ENCODE results near the gene BRD1. TPM values are rescaled to one million over a fixed set of nuclear protein-coding genes. Genes with fewer than 3 reads are reported as not detected.
"Not testable (repeated sequence)": the region's sequence is repeated elsewhere in the genome, so short reads cannot be mapped to it uniquely, and the experiment has no call there.

Gene BRD1
- total RNA-seq, 3 donors from 2014 or later, result 33.4 to 51.3 (median 48.4) TPM

DNA sequence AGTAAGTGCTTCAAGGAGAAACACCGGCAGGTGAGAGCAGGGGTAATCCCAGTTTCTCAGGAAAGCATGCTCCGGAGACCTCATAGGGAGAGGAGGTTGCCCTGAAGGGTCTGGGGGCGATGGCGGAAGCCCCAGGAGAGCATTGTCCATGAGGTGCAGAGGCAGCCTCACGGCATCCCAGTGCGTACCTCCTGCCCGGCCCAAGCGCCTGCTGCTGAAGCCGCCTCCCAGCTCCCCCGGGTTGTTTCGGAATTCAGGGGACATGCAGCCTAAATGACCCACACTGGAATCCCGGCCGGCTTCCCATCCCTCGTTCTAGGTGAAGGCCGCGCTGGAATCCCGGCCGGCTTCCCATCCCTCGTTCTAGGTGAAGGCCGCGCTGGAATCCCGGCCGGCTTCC lies 28.7 kb upstream of the BRD1 start:
- TF ChIP-seq, protein P1, sequence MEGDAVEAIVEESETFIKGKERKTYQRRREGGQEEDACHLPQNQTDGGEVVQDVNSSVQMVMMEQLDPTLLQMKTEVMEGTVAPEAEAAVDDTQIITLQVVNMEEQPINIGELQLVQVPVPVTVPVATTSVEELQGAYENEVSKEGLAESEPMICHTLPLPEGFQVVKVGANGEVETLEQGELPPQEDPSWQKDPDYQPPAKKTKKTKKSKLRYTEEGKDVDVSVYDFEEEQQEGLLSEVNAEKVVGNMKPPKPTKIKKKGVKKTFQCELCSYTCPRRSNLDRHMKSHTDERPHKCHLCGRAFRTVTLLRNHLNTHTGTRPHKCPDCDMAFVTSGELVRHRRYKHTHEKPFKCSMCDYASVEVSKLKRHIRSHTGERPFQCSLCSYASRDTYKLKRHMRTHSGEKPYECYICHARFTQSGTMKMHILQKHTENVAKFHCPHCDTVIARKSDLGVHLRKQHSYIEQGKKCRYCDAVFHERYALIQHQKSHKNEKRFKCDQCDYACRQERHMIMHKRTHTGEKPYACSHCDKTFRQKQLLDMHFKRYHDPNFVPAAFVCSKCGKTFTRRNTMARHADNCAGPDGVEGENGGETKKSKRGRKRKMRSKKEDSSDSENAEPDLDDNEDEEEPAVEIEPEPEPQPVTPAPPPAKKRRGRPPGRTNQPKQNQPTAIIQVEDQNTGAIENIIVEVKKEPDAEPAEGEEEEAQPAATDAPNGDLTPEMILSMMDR (IDR thresholded peaks at IDR 0.05), result no peak
- ATAC-seq (no peak), DNase-seq (no peak)
- H3K4me3 ChIP-seq, result no peak overlapping the region
- H3K4me1 ChIP-seq (ENCODE audit: low read depth), result peaks cover 12% of the 10 kb centered on the region
- intact Hi-C loops (cut with DNase I, micrococcal nuclease), result no loop called here
- H3K36me3 ChIP-seq (ENCODE audit: low read depth), result no peaks in the 10 kb centered on the region
- no peaks in the 10 kb centered on the region for H3K9me3 ChIP-seq

DNA sequence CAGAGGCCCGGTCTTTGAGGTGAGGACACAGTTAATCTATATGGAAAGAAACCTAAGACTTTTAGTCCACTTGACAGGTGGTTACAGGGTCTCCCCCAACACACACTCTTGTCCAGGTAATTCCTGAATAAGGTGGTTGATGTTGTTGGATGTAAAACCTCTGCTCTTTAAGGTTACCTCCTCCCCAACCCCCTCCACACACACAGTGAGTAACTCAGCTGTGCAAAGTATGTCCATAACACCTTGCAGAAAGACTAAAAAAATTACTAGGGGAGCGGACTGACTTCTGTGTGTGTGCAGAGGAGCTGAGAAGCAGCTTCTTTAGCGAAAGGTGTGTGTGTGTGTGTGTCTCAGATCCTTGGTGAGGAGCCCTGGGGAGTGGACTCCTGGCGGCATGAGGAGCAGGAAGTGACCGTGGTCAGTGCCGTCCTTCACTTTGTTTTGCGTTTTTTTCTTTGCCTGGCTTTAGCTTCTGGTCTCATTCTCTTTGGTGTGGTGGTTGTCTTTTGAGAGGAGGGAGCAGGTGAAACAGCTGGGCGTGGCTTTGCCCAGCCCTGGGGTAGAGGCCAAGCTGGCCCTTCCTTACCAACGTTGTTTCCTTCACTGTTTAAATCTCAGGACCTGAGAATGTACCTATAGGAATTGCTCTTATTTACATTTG lies 27.7 kb upstream of the BRD1 start:
- intact Hi-C loops (cut with DNase I, micrococcal nuclease), result no loop called here
- H3K9me3 ChIP-seq, result no peaks in the 10 kb centered on the region
- H3K36me3 ChIP-seq (ENCODE audit: low read depth), result no peaks in the 10 kb centered on the region
- H3K4me1 ChIP-seq (ENCODE audit: low read depth), result peaks cover 12% of the 10 kb centered on the region
- H3K4me3 ChIP-seq, result no peak overlapping the region
- TF ChIP-seq, protein P1 (IDR thresholded peaks at IDR 0.05), result no peak
- DNase-seq (peak in 2 of 3 donors; percentile 59 to 63), ATAC-seq (peak; percentile 14)

DNA sequence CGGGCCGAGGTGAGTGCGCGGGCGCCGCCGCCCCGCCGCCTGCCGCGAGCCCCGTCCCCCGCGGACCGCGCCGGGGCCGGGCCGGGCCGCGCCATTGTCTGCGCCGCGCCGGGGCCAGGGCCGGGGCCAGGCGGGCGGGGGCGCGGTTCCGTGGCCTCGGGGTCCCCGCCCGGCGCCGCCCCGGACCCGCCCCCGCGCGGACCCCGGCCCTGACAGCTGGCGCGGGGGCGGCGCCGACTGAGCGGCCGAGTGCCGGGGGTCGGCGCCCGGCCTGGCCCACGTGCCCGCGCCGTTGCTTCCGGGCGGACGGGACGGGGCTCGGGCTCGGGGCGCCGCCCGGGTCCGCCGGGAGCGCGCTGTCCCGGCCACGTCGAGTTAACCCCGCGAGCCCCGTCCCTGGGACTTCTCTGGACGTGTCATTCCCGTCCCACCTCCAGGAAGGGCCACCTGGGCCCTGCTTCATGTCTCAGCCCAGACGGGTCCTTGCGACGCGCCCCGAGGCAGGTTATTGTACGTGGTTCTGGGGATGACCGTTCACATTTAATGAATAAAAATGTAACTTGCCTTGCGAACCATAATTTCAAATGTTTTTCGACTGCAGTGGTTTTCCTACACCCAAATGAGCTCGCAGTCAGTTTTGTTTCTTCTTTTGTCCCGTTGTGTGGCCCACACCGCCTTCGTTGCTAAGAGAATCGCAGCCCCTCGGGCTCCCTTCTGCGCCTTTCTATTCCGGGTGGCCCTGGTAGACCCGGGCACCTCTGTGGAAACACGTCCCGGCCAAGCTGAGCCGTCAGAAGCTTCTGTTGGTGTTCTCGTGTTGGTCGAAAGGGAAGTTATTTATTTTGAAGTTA lies 26.5 kb upstream of the BRD1 start:
- ATAC-seq (peak; percentile 0), DNase-seq (peak; percentile 54 to 71 (median 69))

DNA sequence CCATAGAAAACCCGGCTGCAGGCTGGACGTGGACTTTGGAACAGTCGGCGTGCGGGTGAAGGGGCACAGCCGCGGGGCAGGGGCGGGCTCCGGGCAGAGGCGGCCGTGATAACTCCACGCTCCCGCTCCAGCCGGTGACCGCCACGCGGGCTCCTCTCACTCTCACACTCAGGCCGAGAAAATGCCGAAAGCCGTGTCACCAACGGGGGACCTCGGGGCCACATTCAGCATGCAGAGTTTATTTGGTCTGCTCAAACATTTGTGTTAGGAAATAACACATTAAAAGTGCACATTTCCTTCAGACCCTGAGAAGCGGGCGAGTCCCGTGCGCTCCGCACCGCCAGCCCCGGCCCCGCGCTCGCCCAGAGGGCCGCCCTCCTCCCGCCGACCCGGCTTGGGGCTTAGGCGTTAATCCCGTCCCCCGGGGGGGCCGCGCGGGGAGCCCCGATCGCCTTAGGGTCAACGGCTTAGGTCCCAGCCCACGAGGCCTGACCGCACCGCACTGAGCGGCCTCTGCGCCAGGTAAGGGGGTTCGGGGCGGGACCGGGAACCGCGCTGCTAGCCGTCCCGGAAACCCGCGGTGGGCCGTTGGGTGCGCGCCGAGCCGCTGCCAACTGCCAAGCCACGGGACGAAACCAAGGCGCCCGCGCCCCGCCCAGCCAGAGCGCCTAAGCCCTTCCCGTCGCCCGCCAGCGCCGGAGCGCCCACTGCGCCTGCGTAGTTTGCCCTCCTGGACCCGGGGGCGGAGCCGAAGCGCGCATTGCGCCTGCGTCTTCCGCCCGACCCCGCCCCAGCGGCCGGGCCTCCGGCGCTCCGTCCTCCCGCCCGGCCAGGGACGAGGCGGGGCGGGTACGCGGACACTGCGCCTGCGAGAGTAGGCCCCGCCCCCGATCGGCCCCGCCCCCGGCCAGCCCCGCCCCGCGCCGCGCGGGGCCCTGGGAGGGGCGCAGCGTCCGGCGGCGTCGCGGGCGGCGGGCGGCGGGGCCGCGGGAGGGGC lies 25.5 kb upstream of the BRD1 start, which contains the start of gene ZBED4:
TSS of gene ZBED4 (plus strand) at position 947 of the 997 bp plus-strand sequence. CDS start 29,819 bp downstream, outside the sequence.
- intact Hi-C loops (cut with DNase I, micrococcal nuclease), result no loop called here
- H3K4me3 ChIP-seq, result peak within 1 kb of the TSS; percentile 39
- H3K4me1 ChIP-seq (ENCODE audit: low read depth), result peaks cover 27% of the 10 kb centered on the region
- ATAC-seq, result peak; percentile 92
- H3K36me3 ChIP-seq (ENCODE audit: low read depth), result no peaks in the 10 kb centered on the region
- H3K9me3 ChIP-seq, result no peaks in the 10 kb centered on the region
- peak; percentile 98 to 100 (median 99) for DNase-seq
- TF ChIP-seq, protein P1 (IDR thresholded peaks at IDR 0.05), result no peak

More for the DNA sequence above, 26.5 kb upstream of the BRD1 start:
- Histone ChIP-seq H3K4me1 (ENCODE audit: low read depth) (peaks cover 17% of the 10 kb centered on the region), H3K36me3 (ENCODE audit: low read depth) (no peaks in the 10 kb centered on the region), H3K9me3 (no peaks in the 10 kb centered on the region), H3K4me3 (peak overlapping the region; percentile 39)
- TF ChIP-seq, protein P1 (IDR thresholded peaks at IDR 0.05), result no peak
- intact Hi-C loops (cut with DNase I, micrococcal nuclease), result no loop called here

DNA sequence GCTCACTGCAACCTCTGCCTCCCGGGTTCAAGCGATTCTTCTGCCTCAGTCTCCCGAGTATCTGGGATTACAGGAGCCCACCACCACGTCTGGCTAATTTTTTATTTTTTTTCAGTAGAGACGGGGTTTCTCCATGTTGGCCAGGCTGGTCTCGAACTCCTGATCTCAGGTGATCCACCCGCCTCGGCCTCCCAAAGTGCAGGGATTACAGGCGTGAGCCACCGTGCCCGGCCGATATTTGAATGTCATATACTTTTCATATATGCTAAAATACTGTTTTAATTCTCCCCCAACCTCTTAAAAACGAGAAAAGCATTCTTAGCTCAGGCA lies 24.9 kb upstream of the BRD1 start:
- DNase-seq; H3K4me3 ChIP-seq; intact Hi-C loops (cut with DNase I, micrococcal nuclease); ATAC-seq; H3K9me3 ChIP-seq; H3K36me3 ChIP-seq (ENCODE audit: low read depth): not testable (repeated sequence)
- peaks cover 27% of the 10 kb centered on the region for H3K4me1 ChIP-seq (ENCODE audit: low read depth)

Measured in mucosa of descending colon (tissue), 3 donors.